Measurements from ENCODE around the gene ZNF74.

DNA sequence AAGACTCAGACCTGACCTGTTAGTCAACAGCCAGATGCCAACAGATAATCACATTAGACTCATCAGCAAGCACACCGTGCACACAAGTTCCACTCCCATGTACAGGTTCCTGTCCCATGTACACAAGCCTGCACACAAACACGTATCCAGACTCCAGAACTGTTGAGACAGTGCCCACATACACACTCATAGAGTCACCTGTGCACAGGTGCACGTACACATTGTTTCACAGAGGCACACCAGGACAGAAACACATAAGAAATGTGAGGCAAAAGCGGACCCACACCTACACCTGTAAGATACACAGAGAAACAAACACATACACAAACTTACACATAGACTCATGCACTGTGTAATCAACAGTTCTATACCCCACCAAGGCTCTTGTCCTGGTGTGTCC lies 2.7 kb upstream of the ZNF74 start:
- TF ChIP-seq, protein P1, sequence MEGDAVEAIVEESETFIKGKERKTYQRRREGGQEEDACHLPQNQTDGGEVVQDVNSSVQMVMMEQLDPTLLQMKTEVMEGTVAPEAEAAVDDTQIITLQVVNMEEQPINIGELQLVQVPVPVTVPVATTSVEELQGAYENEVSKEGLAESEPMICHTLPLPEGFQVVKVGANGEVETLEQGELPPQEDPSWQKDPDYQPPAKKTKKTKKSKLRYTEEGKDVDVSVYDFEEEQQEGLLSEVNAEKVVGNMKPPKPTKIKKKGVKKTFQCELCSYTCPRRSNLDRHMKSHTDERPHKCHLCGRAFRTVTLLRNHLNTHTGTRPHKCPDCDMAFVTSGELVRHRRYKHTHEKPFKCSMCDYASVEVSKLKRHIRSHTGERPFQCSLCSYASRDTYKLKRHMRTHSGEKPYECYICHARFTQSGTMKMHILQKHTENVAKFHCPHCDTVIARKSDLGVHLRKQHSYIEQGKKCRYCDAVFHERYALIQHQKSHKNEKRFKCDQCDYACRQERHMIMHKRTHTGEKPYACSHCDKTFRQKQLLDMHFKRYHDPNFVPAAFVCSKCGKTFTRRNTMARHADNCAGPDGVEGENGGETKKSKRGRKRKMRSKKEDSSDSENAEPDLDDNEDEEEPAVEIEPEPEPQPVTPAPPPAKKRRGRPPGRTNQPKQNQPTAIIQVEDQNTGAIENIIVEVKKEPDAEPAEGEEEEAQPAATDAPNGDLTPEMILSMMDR (IDR thresholded peaks at IDR 0.05 in 8 of 11, conservative IDR thresholded peaks at IDR 0.05 in 3 of 11), result no peak
- TF ChIP-seq POLR2AphosphoS5 (IDR thresholded peaks at IDR 0.05) (no peak), POLR2A (IDR thresholded peaks at IDR 0.05) (no peak)

Data from spleen (tissue), 7 donors.